Mucosa of descending colon (tissue), 3 donors: Measurements from ENCODE around the gene RGS17. TPM values are rescaled to one million over a fixed set of nuclear protein-coding genes. Genes with fewer than 3 reads are reported as not detected.

ENCODE experiments used
- ATAC-seq: fragments of 200-7000 bp; cut with Tn5 transposase; one replicate; pipeline ENCODE4 v1.9.1; 2020; ENCODE audit warnings: mild to moderate bottlenecking, moderate library complexity
- DNase-seq, 3 donors: peaks; one replicate each; pipeline ENCODE4 v3.0.0-alpha.2; 2020
- H3K36me3 ChIP-seq: fragments of 200-600 bp; one replicate; pipeline ENCODE4 v1.8.0; 2021; ENCODE audit warnings: low read depth, mild to moderate bottlenecking
- H3K4me1 ChIP-seq: fragments of 200-600 bp; one replicate; pipeline ENCODE4 v1.8.0; 2021; ENCODE audit warnings: low read depth, mild to moderate bottlenecking
- H3K4me3 ChIP-seq: fragments of 200-600 bp; one replicate; pipeline ENCODE4 v1.8.0; 2021; ENCODE audit warnings: mild to moderate bottlenecking
- H3K9me3 ChIP-seq: fragments of 200-600 bp; one replicate; pipeline ENCODE4 v1.8.0; 2021; ENCODE audit warnings: mild to moderate bottlenecking
- CTCF ChIP-seq: fragments of 200-600 bp; IDR thresholded peaks from one replicate; pipeline ENCODE4 v1.8.0; 2022; ENCODE audit warnings: antibody characterized with exemption, mild to moderate bottlenecking
- intact Hi-C, 2 donors: fragments of 100-400 bp; cut with DNase I in 1 of 2; cut with micrococcal nuclease in 1 of 2; formaldehyde crosslinking; loops; one replicate each; pipeline versions ENCODE4 v1.11.0 to v1.11.1; 2022; cut with DNase I, micrococcal nuclease
- total RNA-seq, 3 donors: library from RNA; stranded (reverse); fragmentation: NEBNext Ultra II Directional in 2 of 3; extraction: Animal tissue kit (Norgen Biotek cat#: 25700) in 2 of 3; gene quantifications; one replicate each; pipeline versions ENCODE4 v1.2.1 to v1.2.4, GENCODE V29; 2021 to 2023
- donor health status: DM: no; HTN: no; CAD: no; lungs with moderate emphysema.
- donor health status: DM: no; HTN: no; CAD: no.
- donor health status: DM: no; HTN: yes; CAD: no.

The RGS17 gene
- total RNA-seq, 3 donors from 2014 or later, result 0.28 to 0.43 (median 0.43) TPM

DNA sequence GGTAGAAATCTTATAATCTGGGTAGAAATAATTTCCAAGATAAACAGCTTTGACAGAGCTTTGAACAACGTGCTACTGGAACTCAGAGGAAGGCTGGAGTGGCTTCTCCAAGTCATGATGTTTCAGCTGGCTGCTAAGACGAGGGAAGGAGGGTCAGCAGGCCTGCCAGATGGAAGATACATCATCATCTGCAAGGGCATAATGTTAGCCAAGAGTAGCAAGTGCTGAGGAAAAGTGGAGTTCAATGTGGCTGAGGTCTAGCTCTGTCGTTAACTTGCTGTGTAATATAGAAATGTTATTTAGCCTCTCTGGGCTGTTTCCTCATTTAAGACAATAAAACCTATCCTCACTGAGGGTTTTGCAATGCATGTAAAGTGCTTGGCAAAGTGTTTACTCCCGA lies 35.1 kb downstream of the RGS17 start:
- Histone ChIP-seq H3K4me3 (no peak overlapping the region), H3K9me3 (no peaks in the 10 kb centered on the region), H3K36me3 (no peaks in the 10 kb centered on the region), H3K4me1 (no peaks in the 10 kb centered on the region)
- ATAC-seq (no peak), DNase-seq (no peak)
- intact Hi-C loops, result no loop called here
- TF ChIP-seq CTCF, result no peak

DNA sequence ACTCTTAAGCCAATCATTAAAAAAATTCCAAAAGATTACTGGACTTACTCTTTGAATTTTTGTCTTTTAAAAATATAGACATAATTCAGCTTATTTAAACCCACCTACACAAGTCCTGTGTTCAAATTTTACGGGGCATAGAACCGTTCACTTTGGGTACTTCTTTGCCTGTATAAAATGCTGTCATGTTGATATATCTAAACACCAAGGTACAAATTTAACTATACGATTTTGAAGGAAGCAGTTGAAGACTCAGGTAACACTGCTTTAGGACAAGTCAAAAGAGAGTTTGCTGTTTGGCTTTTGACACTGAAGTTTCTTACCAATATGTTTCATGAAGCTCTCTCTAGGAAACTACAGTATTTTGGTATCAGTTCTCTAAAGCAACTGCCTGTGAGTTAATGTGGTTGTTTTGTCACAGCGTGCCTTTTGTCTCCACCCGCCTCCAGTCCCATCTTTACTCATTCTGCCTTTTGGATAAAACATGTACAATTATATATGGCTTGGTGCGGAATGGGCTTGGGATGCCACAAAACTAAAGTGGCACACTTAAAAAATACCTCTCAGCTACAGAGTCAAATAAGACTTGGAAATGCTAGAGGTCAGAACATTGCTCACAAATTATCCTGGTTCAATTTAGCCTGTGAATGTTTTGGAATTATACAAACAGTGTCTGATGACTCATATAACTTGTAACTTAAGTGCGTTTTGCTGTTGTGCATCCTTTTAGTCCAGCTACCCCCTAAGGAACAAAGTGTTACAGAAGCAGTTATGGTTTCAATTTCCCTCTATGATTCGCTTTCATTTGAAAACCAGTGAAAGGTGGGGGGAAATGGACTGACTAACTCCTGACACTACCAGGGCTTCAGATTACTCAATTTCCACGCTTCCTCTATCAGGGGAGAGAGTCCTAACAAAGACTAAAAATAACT lies 38.7 kb downstream of the RGS17 start:
- peak; percentile 46 for ATAC-seq
- no peaks in the 10 kb centered on the region for H3K9me3 ChIP-seq
- TF ChIP-seq CTCF, result no peak
- no peaks in the 10 kb centered on the region for H3K36me3 ChIP-seq
- no peak overlapping the region for H3K4me3 ChIP-seq
- intact Hi-C loops, result no loop called here
- no peaks in the 10 kb centered on the region for H3K4me1 ChIP-seq
- no peak for DNase-seq

GRCh38 chr6:153090241-153090930 lies 40.7 kb downstream of the RGS17 start:
- no peak for TF ChIP-seq CTCF
- H3K9me3 ChIP-seq, result no peaks in the 10 kb centered on the region
- no peak for DNase-seq
- no peaks in the 10 kb centered on the region for H3K4me1 ChIP-seq
- intact Hi-C loops, result no loop called here
- no peaks in the 10 kb centered on the region for H3K36me3 ChIP-seq
- H3K4me3 ChIP-seq, result no peak overlapping the region
- ATAC-seq, result peak; percentile 32

- DNase-seq (no peak), ATAC-seq (no peak)
- Histone ChIP-seq H3K9me3 (no peaks in the 10 kb centered on the region), H3K4me3 (no peak overlapping the region), H3K36me3 (no peaks in the 10 kb centered on the region), H3K4me1 (no peaks in the 10 kb centered on the region)
- intact Hi-C loops, result no loop called here
- no peak for TF ChIP-seq CTCF
Measured at GRCh38 chr6:153088796-153089195, 42.3 kb downstream of the RGS17 start.

- H3K36me3 ChIP-seq, result no peaks in the 10 kb centered on the region
- intact Hi-C loops, result no loop called here
- TF ChIP-seq CTCF, result no peak
Measured at GRCh38 chr6:153087436-153087835, 43.6 kb downstream of the RGS17 start.

More at GRCh38 chr6:153087436-153087835, 43.6 kb downstream of the RGS17 start:
- no peak for DNase-seq
- Histone ChIP-seq H3K4me1 (no peaks in the 10 kb centered on the region), H3K9me3 (no peaks in the 10 kb centered on the region), H3K4me3 (no peak overlapping the region)
- ATAC-seq, result no peak
